ENCODE measurements around the gene GPR87. TPM values are rescaled to one million over a fixed set of nuclear protein-coding genes. Genes with fewer than 3 reads are reported as not detected.

Gene GPR87
- total and polyA plus RNA-seq, 9 of the 15 experiments (the other 6 are each of a cell fraction or from before 2014, with no cell fraction given) = not detected

DNA sequence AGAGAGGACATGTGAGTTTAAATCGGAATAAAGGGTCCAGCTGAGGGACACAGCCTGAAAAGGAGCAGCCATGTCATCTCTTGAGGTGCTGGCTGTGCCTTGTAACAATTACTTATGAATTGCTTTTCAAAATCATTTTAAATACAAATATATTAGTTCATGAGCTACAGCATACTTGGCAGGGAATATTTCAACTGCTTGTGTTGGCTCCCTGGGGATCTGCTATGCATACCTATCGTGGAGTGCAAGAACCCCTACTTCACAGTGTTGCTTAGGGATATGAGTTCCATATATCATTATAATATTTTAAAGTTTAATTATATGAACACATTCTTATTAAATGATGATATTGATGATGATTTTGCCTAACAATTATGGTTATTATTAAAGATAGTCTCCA, 19.2 kb downstream of the GPR87 start (continued):
- TF ChIP-seq, protein P1, sequence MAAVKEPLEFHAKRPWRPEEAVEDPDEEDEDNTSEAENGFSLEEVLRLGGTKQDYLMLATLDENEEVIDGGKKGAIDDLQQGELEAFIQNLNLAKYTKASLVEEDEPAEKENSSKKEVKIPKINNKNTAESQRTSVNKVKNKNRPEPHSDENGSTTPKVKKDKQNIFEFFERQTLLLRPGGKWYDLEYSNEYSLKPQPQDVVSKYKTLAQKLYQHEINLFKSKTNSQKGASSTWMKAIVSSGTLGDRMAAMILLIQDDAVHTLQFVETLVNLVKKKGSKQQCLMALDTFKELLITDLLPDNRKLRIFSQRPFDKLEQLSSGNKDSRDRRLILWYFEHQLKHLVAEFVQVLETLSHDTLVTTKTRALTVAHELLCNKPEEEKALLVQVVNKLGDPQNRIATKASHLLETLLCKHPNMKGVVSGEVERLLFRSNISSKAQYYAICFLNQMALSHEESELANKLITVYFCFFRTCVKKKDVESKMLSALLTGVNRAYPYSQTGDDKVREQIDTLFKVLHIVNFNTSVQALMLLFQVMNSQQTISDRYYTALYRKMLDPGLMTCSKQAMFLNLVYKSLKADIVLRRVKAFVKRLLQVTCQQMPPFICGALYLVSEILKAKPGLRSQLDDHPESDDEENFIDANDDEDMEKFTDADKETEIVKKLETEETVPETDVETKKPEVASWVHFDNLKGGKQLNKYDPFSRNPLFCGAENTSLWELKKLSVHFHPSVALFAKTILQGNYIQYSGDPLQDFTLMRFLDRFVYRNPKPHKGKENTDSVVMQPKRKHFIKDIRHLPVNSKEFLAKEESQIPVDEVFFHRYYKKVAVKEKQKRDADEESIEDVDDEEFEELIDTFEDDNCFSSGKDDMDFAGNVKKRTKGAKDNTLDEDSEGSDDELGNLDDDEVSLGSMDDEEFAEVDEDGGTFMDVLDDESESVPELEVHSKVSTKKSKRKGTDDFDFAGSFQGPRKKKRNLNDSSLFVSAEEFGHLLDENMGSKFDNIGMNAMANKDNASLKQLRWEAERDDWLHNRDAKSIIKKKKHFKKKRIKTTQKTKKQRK (IDR thresholded peaks at IDR 0.05; ENCODE audit: borderline replicate concordance, low read depth, low read length) = no peak
- TF ChIP-seq, protein P2, sequence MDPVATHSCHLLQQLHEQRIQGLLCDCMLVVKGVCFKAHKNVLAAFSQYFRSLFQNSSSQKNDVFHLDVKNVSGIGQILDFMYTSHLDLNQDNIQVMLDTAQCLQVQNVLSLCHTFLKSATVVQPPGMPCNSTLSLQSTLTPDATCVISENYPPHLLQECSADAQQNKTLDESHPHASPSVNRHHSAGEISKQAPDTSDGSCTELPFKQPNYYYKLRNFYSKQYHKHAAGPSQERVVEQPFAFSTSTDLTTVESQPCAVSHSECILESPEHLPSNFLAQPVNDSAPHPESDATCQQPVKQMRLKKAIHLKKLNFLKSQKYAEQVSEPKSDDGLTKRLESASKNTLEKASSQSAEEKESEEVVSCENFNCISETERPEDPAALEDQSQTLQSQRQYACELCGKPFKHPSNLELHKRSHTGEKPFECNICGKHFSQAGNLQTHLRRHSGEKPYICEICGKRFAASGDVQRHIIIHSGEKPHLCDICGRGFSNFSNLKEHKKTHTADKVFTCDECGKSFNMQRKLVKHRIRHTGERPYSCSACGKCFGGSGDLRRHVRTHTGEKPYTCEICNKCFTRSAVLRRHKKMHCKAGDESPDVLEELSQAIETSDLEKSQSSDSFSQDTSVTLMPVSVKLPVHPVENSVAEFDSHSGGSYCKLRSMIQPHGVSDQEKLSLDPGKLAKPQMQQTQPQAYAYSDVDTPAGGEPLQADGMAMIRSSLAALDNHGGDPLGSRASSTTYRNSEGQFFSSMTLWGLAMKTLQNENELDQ (CRISPR knock-in tag; IDR thresholded peaks at IDR 0.05; ENCODE audit: borderline replicate concordance) = no peak
- TF ChIP-seq RAD51 (IDR thresholded peaks at IDR 0.05; ENCODE audit: borderline replicate concordance, low read depth) = no peak

DNA sequence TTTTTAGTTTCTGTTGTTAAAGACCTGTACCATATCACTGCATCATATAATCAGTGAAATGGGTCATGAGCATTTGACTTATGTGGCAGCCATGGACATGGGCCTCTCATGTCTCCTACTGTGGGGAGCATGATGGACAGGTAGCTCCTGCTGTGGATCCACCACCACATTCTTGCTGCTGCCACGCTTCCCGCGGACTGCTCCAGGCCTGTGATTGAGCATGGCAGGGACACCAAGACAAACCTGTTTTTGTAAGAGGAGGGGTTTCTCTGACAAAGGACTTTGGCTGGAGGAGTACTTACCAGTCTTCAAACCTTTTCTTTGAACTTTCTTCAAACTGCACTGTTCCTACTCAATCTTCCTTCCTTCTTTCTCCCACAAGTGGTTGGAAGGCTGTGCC, 20.4 kb downstream of the GPR87 start:
- BruUV-seq (replicated peaks) = no TSS peak
- WGBS (ENCODE audit: insufficient coverage, low coverage, missing lambda C conversion rate) = 0% methylated on average over 3 of the region's 3 CpGs
- Histone ChIP-seq H3K27me3 (ENCODE audit: control insufficient read depth in 2 of 2, insufficient read depth in 2 of 2, low read length in 2 of 2) (peaks cover 18 to 19% of the 10 kb centered on the region in 2 experiments; a peak in 4 of 5 replicates), H3K9ac (ENCODE audit: insufficient read depth in 1 of 2, low read depth in 2 of 2, low read length in 2 of 2) (no peak overlapping the region), H3K27ac (ENCODE audit: extremely low read depth, low read depth, low read length) (no peak overlapping the region), H3K79me2 (ENCODE audit: control insufficient read depth, insufficient read depth, low read length) (no peaks in the 10 kb centered on the region), H3K9me3 (replicated peaks; ENCODE audit: control insufficient read depth, insufficient read depth, low read depth, low read length) (no peaks in the 10 kb centered on the region), H3K4me2 (ENCODE audit: insufficient read depth, low read length) (no peak overlapping the region), H3K4me3 (no peak overlapping the region), H4K20me1 (replicated peaks; ENCODE audit: control insufficient read depth, insufficient read depth, low read length) (no peaks in the 10 kb centered on the region; the same call in 1 of the 2 replicates), H3K4me1 (replicated peaks in 1 of 2; ENCODE audit: control insufficient read depth in 2 of 2, insufficient read depth in 2 of 2, low read length in 2 of 2) (no peaks in the 10 kb centered on the region), H2AFZ (ENCODE audit: low read depth, low read length) (no peak overlapping the region), H3K36me3 (ENCODE audit: control insufficient read depth, insufficient read depth, low read length) (no peaks in the 10 kb centered on the region), H3K9me1 (ENCODE audit: control insufficient read depth, insufficient read depth, low read length) (no peaks in the 10 kb centered on the region)
- FAIRE-seq = no peak
- in situ Hi-C loops (cut with MboI) (no loop called here), intact Hi-C loops (cut with micrococcal nuclease) (no loop called here)
- DNase-seq (ENCODE audit: extremely low read depth in 1 of 4, low spot score in 3 of 4) = no peak
- no peak for ATAC-seq
- no peak for TF ChIP-seq NR2C2 (CRISPR knock-in tag; IDR thresholded peaks at IDR 0.05)
- no peak for TF ChIP-seq NR2C2 (tag; IDR thresholded peaks at IDR 0.05)
- TF ChIP-seq TCFL5 (CRISPR knock-in tag; conservative IDR thresholded peaks at IDR 0.05) = no peak
- TF ChIP-seq HIVEP1 (CRISPR knock-in tag; IDR thresholded peaks at IDR 0.05) = no peak
- TF ChIP-seq, protein P3, sequence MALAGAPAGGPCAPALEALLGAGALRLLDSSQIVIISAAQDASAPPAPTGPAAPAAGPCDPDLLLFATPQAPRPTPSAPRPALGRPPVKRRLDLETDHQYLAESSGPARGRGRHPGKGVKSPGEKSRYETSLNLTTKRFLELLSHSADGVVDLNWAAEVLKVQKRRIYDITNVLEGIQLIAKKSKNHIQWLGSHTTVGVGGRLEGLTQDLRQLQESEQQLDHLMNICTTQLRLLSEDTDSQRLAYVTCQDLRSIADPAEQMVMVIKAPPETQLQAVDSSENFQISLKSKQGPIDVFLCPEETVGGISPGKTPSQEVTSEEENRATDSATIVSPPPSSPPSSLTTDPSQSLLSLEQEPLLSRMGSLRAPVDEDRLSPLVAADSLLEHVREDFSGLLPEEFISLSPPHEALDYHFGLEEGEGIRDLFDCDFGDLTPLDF (CRISPR knock-in tag; IDR thresholded peaks at IDR 0.05) = no peak
- no peak for TF ChIP-seq RBM22 (IDR thresholded peaks at IDR 0.05; ENCODE audit: low read depth, low read length, poor library complexity, severe bottlenecking)
- no peak for TF ChIP-seq ZNF764 (CRISPR knock-in tag; IDR thresholded peaks at IDR 0.05; ENCODE audit: low read depth)
- TF ChIP-seq ZNF197 (CRISPR knock-in tag; IDR thresholded peaks at IDR 0.05; ENCODE audit: low read depth) = no peak
- TF ChIP-seq, protein P4, sequence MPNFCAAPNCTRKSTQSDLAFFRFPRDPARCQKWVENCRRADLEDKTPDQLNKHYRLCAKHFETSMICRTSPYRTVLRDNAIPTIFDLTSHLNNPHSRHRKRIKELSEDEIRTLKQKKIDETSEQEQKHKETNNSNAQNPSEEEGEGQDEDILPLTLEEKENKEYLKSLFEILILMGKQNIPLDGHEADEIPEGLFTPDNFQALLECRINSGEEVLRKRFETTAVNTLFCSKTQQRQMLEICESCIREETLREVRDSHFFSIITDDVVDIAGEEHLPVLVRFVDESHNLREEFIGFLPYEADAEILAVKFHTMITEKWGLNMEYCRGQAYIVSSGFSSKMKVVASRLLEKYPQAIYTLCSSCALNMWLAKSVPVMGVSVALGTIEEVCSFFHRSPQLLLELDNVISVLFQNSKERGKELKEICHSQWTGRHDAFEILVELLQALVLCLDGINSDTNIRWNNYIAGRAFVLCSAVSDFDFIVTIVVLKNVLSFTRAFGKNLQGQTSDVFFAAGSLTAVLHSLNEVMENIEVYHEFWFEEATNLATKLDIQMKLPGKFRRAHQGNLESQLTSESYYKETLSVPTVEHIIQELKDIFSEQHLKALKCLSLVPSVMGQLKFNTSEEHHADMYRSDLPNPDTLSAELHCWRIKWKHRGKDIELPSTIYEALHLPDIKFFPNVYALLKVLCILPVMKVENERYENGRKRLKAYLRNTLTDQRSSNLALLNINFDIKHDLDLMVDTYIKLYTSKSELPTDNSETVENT (CRISPR knock-in tag; IDR thresholded peaks at IDR 0.05) = no peak
- ChIA-PET POLR2A (no interaction called here), CTCF (ENCODE audit: low intra/inter-chr PET ratio) (no interaction called here)

Measured in K562 (cell line).